WTC11 (cell line): ENCODE data around the gene SLC26A11. TPM values are rescaled to one million over a fixed set of nuclear protein-coding genes. Genes with fewer than 3 reads are reported as not detected.

Experiments
- ATAC-seq: fragments of 200-7000 bp; cut with Tn5 transposase; 2 replicates; pipeline ENCODE4 v1.10.0; 2021; ENCODE audit warnings: mild to moderate bottlenecking, moderate library complexity
- CTCF ChIA-PET: fragments of 300-600 bp; sonication (Branson Sonifier 250); formaldehyde crosslinking; loops from one replicate; lab custom pipeline; 2021; ENCODE audit warnings: antibody characterized with exemption; lab: Charles Lee
- POLR2A ChIA-PET: fragments of 350-600 bp; sonication (Branson Sonifier 250); formaldehyde crosslinking; loops from one replicate; lab custom pipeline; 2021; ENCODE audit warnings: antibody characterized with exemption; lab: Charles Lee
- DNase-seq: peaks from one replicate; pipeline ENCODE4 v3.0.0; 2021; ENCODE audit warnings: low spot score
- H3K27ac Mint-ChIP-seq: 2 replicates; pipeline ENCODE4 v1.8.0; 2021; ENCODE audit warnings: mixed read lengths
- H3K27me3 Mint-ChIP-seq: 2 replicates; pipeline ENCODE4 v1.8.0; 2021; ENCODE audit warnings: low read depth, mild to moderate bottlenecking, moderate library complexity, mixed read lengths
- H3K36me3 Mint-ChIP-seq: 2 replicates; pipeline ENCODE4 v1.8.0; 2021; ENCODE audit warnings: mixed read lengths
- H3K4me1 Mint-ChIP-seq: 2 replicates; pipeline ENCODE4 v1.8.0; 2022; ENCODE audit warnings: mixed read lengths
- H3K4me3 Mint-ChIP-seq: 2 replicates; pipeline ENCODE4 v1.8.0; 2021; ENCODE audit warnings: mild to moderate bottlenecking, moderate library complexity, mixed read lengths
- H3K9me3 Mint-ChIP-seq: 2 replicates; pipeline ENCODE4 v1.8.0; 2021; ENCODE audit warnings: mixed read lengths
- ARID4B ChIP-seq: sonication (generic); formaldehyde crosslinking; IDR thresholded peaks from 2 replicates; pipeline ENCODE4 v1.8.0; 2023; ENCODE audit warnings: missing genetic modification reagents, mild to moderate bottlenecking, borderline replicate concordance
- ATF2 ChIP-seq: sonication (generic); formaldehyde crosslinking; IDR thresholded peaks from 2 replicates; pipeline ENCODE4 v1.8.1; 2022; ENCODE audit warnings: low read depth, missing genetic modification reagents, borderline replicate concordance
- CTCF ChIP-seq: fragments of 200-600 bp; IDR thresholded peaks from 2 replicates; pipeline ENCODE4 v1.8.0; 2022; ENCODE audit warnings: antibody characterized with exemption
- HMGXB4 ChIP-seq: sonication (generic); formaldehyde crosslinking; IDR thresholded peaks from 2 replicates; pipeline ENCODE4 v1.8.1; 2023; ENCODE audit warnings: mild to moderate bottlenecking, moderate library complexity, missing genetic modification reagents
- IRF1 ChIP-seq: sonication (generic); formaldehyde crosslinking; IDR thresholded peaks from 2 replicates; pipeline ENCODE4 v1.8.0; 2023; ENCODE audit warnings: missing genetic modification reagents
- JAZF1 ChIP-seq: fragments of 250-450 bp; sonication (Bioruptor Pico); IDR thresholded peaks from 2 replicates; pipeline ENCODE4 v1.9.0; 2021; ENCODE audit warnings: moderate library complexity, mild to moderate bottlenecking, inconsistent platforms
- JUN ChIP-seq: sonication (generic); formaldehyde crosslinking; IDR thresholded peaks from 2 replicates; pipeline ENCODE4 v1.8.0; 2023; ENCODE audit warnings: mild to moderate bottlenecking, missing genetic modification reagents
- MAX ChIP-seq: sonication (generic); formaldehyde crosslinking; IDR thresholded peaks from 2 replicates; pipeline ENCODE4 v1.8.0; 2022; ENCODE audit warnings: mild to moderate bottlenecking, missing genetic modification reagents
- NR3C1 ChIP-seq: sonication (generic); formaldehyde crosslinking; conservative IDR thresholded peaks from 2 replicates; pipeline ENCODE4 v1.8.1; 2023; ENCODE audit warnings: low read depth, mild to moderate bottlenecking, missing genetic modification reagents
- SP1 ChIP-seq: sonication (generic); formaldehyde crosslinking; conservative IDR thresholded peaks from 2 replicates; pipeline ENCODE4 v1.8.1; 2022; ENCODE audit warnings: missing genetic modification reagents
- TCF7 ChIP-seq: sonication (generic); formaldehyde crosslinking; IDR thresholded peaks from 2 replicates; pipeline ENCODE4 v1.8.0; 2022; ENCODE audit warnings: mild to moderate bottlenecking, low read depth, missing genetic modification reagents, moderate library complexity
- ZNF219 ChIP-seq: sonication (generic); formaldehyde crosslinking; IDR thresholded peaks from 2 replicates; pipeline ENCODE4 v1.8.0; 2023; ENCODE audit warnings: missing genetic modification reagents, mild to moderate bottlenecking, borderline replicate concordance
- ZNF317 ChIP-seq: sonication (generic); formaldehyde crosslinking; IDR thresholded peaks from 2 replicates; pipeline ENCODE4 v1.8.1; 2023; ENCODE audit warnings: low read depth, mild to moderate bottlenecking, moderate library complexity, missing genetic modification reagents, borderline replicate concordance
- ZNF425 ChIP-seq: fragments of 250-450 bp; sonication (Bioruptor Pico); conservative IDR thresholded peaks from 2 replicates; pipeline ENCODE4 v1.9.0; 2021; ENCODE audit warnings: mild to moderate bottlenecking
- ZNF532 ChIP-seq: fragments of 250-450 bp; sonication (Bioruptor Pico); IDR thresholded peaks from 2 replicates; pipeline ENCODE4 v1.9.0; 2021; ENCODE audit warnings: mild to moderate bottlenecking, borderline replicate concordance
- total RNA-seq: library from RNA; stranded (reverse); gene quantifications from 3 replicates; pipeline ENCODE4 v1.2.3, GENCODE V29; 2021

SLC26A11 gene
- total RNA-seq, 1 experiment from 2014 or later = 26.4 TPM

- peaks cover 38% of the 10 kb centered on the region for H3K36me3 Mint-ChIP-seq
- no peaks in the 10 kb centered on the region for H3K9me3 Mint-ChIP-seq
- peaks cover 2% of the 10 kb centered on the region for H3K4me1 Mint-ChIP-seq
Measured at GRCh38 chr17:80289616-80290015, 69.4 kb downstream of the SLC26A11 start.

GRCh38 chr17:80290156-80290555, 69.9 kb downstream of the SLC26A11 start:
- ChIA-PET POLR2A (no interaction called here), CTCF (no interaction called here)
- Mint-ChIP-seq H3K27ac (no peak overlapping the region), H3K4me1 (no peaks in the 10 kb centered on the region; the same call in 1 of the 2 replicates), H3K4me3 (no peak overlapping the region), H3K36me3 (peaks cover 41% of the 10 kb centered on the region), H3K27me3 (no peaks in the 10 kb centered on the region), H3K9me3 (no peaks in the 10 kb centered on the region)
- no peak for ATAC-seq
- DNase-seq = no peak
- no peak for TF ChIP-seq ATF2 (CRISPR knock-in tag)
- no peak for TF ChIP-seq IRF1
- TF ChIP-seq ARID4B (CRISPR knock-in tag) = no peak
- TF ChIP-seq ZNF317 (CRISPR knock-in tag) = no peak
- TF ChIP-seq ZNF532 (CRISPR knock-in tag) = no peak
- TF ChIP-seq CTCF = no peak
- TF ChIP-seq TCF7 (CRISPR knock-in tag) = no peak
- TF ChIP-seq MAX = no peak
- TF ChIP-seq SP1 = no peak
- TF ChIP-seq HMGXB4 (CRISPR knock-in tag) = no peak

More at GRCh38 chr17:80289616-80290015, 69.4 kb downstream of the SLC26A11 start:
- H3K4me3 Mint-ChIP-seq = no peak overlapping the region
- TF ChIP-seq JUN (CRISPR knock-in tag) = no peak
- no peak for TF ChIP-seq ZNF219 (CRISPR knock-in tag)
- no peak for TF ChIP-seq JAZF1 (CRISPR knock-in tag)
- no peak for TF ChIP-seq ZNF425
- no peak for TF ChIP-seq NR3C1 (CRISPR knock-in tag)
- 0 out of 2 replicates have a peak overlapping the region, but pooled peaks have one; percentile 61 for H3K27ac Mint-ChIP-seq
- DNase-seq = no peak
- POLR2A ChIA-PET = no interaction called here
- CTCF ChIA-PET = interaction anchor here (1.1 kb wide), 1 partner anchor 20 kb away, joined by 3 read pairs; no protein-coding TSS in a partner anchor
- no peaks in the 10 kb centered on the region for H3K27me3 Mint-ChIP-seq
- ATAC-seq = no peak
